Loucy (cell line): ENCODE results near the gene TMTC2.

ENCODE experiments used
- H2AFZ ChIP-seq: fragments of 200-600 bp; sonication (generic); 2 replicates; pipeline ENCODE4 v1.6.0; 2016; ENCODE audit warnings: antibody characterized with exemption, mild to moderate bottlenecking, low read length, moderate library complexity
- H3F3A ChIP-seq: fragments of 200-600 bp; 2 replicates; pipeline ENCODE4 v1.6.0; 2016; ENCODE audit warnings: antibody characterized with exemption, low read depth, mild to moderate bottlenecking
- H3K27me3 ChIP-seq: fragments of 200-600 bp; sonication (generic); 2 replicates; pipeline ENCODE4 v1.6.1; 2014; ENCODE audit warnings: low read length, mild to moderate bottlenecking; ENCODE audit not compliant: insufficient read depth, poor library complexity, severe bottlenecking
- H3K36me3 ChIP-seq: fragments of 200-600 bp; sonication (generic); 2 replicates; pipeline ENCODE4 v1.6.1; 2016; ENCODE audit warnings: low read length; ENCODE audit not compliant: insufficient read depth
- H3K4me1 ChIP-seq: fragments of 200-600 bp; sonication (generic); 2 replicates; pipeline ENCODE4 v1.5.1; 2014; ENCODE audit warnings: low read length, mild to moderate bottlenecking; ENCODE audit not compliant: insufficient read depth, poor library complexity, severe bottlenecking
- H3K4me2 ChIP-seq: fragments of 200-600 bp; sonication (generic); 2 replicates; pipeline ENCODE4 v1.6.0; 2014; ENCODE audit warnings: antibody characterized with exemption, low read length, low read depth, mild to moderate bottlenecking; ENCODE audit not compliant: poor library complexity, severe bottlenecking
- H3K4me3 ChIP-seq: fragments of 200-600 bp; sonication (generic); 2 replicates; pipeline ENCODE4 v1.5.1; 2014; ENCODE audit warnings: low read length, mild to moderate bottlenecking, mixed read lengths; ENCODE audit not compliant: poor library complexity, severe bottlenecking
- H3K79me2 ChIP-seq: fragments of 200-600 bp; sonication (generic); 2 replicates; pipeline ENCODE4 v1.6.1; 2014; ENCODE audit warnings: low read length; ENCODE audit not compliant: insufficient read depth
- H3K9ac ChIP-seq: fragments of 200-600 bp; sonication (generic); 2 replicates; pipeline ENCODE4 v1.6.0; 2014; ENCODE audit warnings: mild to moderate bottlenecking, low read depth, low read length, moderate library complexity; ENCODE audit not compliant: poor library complexity, severe bottlenecking
- H3K9me2 ChIP-seq: fragments of 200-600 bp; sonication (generic); replicated peaks from 2 replicates; pipeline ENCODE4 v1.6.1; 2016; ENCODE audit warnings: low read depth, low read length, mixed read lengths
- H3K9me3 ChIP-seq: fragments of 200-600 bp; sonication (generic); 2 replicates; pipeline ENCODE4 v1.6.1; 2014; ENCODE audit warnings: mild to moderate bottlenecking, antibody characterized with exemption, low read length, low read depth; ENCODE audit not compliant: insufficient read depth
- H4K20me1 ChIP-seq: fragments of 200-600 bp; sonication (generic); 2 replicates; pipeline ENCODE4 v1.6.0; 2014; ENCODE audit warnings: antibody characterized with exemption, low read length, mild to moderate bottlenecking; ENCODE audit not compliant: insufficient read depth, poor library complexity, severe bottlenecking
- CTCF ChIP-seq: fragments of 200-600 bp; sonication (generic); conservative IDR thresholded peaks from 2 replicates; pipeline ENCODE4 v1.5.1; 2014; ENCODE audit warnings: mild to moderate bottlenecking, antibody characterized with exemption, low read length
- EZH2phosphoT487 ChIP-seq: fragments of 200-600 bp; IDR thresholded peaks from 2 replicates; pipeline ENCODE4 v1.6.1; 2018; ENCODE audit warnings: antibody characterized with exemption, mild to moderate bottlenecking, moderate library complexity, borderline replicate concordance

TMTC2 gene

GRCh38 chr12:83106873-83107272, 420.2 kb downstream of the TMTC2 start:
- no peaks in the 10 kb centered on the region for H3K79me2 ChIP-seq
- H3K9me2 ChIP-seq, result no peaks in the 10 kb centered on the region
- H3K4me2 ChIP-seq, result no peak overlapping the region
- no peak overlapping the region for H3K9ac ChIP-seq
- H3F3A ChIP-seq, result no peaks in the 10 kb centered on the region
- no peak for TF ChIP-seq CTCF
- no peak for TF ChIP-seq EZH2phosphoT487
- no peaks in the 10 kb centered on the region for H4K20me1 ChIP-seq
- no peaks in the 10 kb centered on the region for H3K9me3 ChIP-seq
- H3K36me3 ChIP-seq, result no peaks in the 10 kb centered on the region
- no peak overlapping the region for H3K4me3 ChIP-seq
- H3K27me3 ChIP-seq, result no peaks in the 10 kb centered on the region
- no peaks in the 10 kb centered on the region for H3K4me1 ChIP-seq
- H2AFZ ChIP-seq, result no peak overlapping the region

- Histone ChIP-seq H3K79me2 (no peaks in the 10 kb centered on the region), H4K20me1 (no peaks in the 10 kb centered on the region), H3K4me3 (no peak overlapping the region), H3K9me2 (no peaks in the 10 kb centered on the region), H2AFZ (no peak overlapping the region), H3K36me3 (no peaks in the 10 kb centered on the region), H3K9me3 (no peaks in the 10 kb centered on the region), H3F3A (no peaks in the 10 kb centered on the region), H3K4me2 (no peak overlapping the region), H3K9ac (no peak overlapping the region), H3K27me3 (no peaks in the 10 kb centered on the region), H3K4me1 (no peaks in the 10 kb centered on the region)
- TF ChIP-seq EZH2phosphoT487 (no peak), CTCF (no peak)
These were observed 423.7 kb downstream of the TMTC2 start for GRCh38 chr12:83110424-83110823.

- H3K36me3 ChIP-seq, result no peaks in the 10 kb centered on the region
- H3K9ac ChIP-seq, result no peak overlapping the region
- H3K4me1 ChIP-seq, result no peaks in the 10 kb centered on the region
- no peaks in the 10 kb centered on the region for H3F3A ChIP-seq
- no peak for TF ChIP-seq CTCF
- TF ChIP-seq EZH2phosphoT487, result no peak
- H3K4me3 ChIP-seq, result no peak overlapping the region
- no peaks in the 10 kb centered on the region for H3K9me2 ChIP-seq
- H3K27me3 ChIP-seq, result no peaks in the 10 kb centered on the region
- H3K4me2 ChIP-seq, result no peak overlapping the region
- no peaks in the 10 kb centered on the region for H3K9me3 ChIP-seq
- H4K20me1 ChIP-seq, result no peaks in the 10 kb centered on the region
- H2AFZ ChIP-seq, result no peak overlapping the region
- H3K79me2 ChIP-seq, result no peaks in the 10 kb centered on the region
These were observed 427.2 kb downstream of the TMTC2 start for GRCh38 chr12:83113945-83114344.
